ENCODE data around the gene SERPINE2.

Gene SERPINE2

DNA sequence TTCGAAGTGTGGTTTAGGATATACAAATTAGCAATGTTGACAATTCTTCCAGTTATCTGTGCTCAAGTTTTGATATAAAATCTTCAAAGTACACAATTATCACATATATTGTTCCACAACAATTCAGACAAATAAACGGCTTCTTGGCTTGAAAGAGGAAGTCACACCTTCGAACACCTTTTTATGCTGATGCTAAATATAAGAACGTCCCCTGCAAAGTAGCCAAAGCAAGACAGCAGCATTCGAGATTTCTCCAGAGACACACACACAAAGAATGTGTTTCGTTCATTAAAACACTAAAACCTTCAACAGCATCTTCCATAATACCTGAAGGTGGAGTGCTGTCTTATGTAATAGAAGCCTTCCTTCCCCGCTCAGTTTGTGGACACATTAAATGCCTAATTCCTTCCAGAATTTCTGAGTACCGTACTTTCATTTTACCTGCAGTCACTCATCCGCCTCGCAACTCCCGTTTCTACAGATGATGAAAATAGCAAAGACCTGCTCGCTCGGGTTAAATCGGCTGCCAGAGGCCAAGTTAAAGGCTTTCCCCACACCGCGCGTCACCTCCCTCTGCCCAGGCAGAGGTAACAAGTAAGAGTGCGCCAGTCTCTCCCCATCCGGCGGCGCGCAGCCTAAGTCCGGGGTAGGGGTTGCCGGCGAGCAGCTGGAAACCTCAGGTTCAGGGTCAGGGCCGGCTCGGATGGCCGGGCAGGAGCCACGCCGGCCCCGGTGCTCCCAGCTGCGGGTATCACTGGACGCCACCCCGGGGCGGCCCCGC, 847 bp downstream of the SERPINE2 start:
- peak; percentile 18 to 58 for DNase-seq (ENCODE audit: low read depth in 1 of 2, low spot score in 1 of 2)
- no peak for TF ChIP-seq JUND (IDR thresholded peaks at IDR 0.05; ENCODE audit: low read depth)
- in situ Hi-C loops (cut with HindIII; ENCODE audit: low pct_unique_long_range_greater_than_20kb, low sequenced_read_pairs) = no loop called here

DNA sequence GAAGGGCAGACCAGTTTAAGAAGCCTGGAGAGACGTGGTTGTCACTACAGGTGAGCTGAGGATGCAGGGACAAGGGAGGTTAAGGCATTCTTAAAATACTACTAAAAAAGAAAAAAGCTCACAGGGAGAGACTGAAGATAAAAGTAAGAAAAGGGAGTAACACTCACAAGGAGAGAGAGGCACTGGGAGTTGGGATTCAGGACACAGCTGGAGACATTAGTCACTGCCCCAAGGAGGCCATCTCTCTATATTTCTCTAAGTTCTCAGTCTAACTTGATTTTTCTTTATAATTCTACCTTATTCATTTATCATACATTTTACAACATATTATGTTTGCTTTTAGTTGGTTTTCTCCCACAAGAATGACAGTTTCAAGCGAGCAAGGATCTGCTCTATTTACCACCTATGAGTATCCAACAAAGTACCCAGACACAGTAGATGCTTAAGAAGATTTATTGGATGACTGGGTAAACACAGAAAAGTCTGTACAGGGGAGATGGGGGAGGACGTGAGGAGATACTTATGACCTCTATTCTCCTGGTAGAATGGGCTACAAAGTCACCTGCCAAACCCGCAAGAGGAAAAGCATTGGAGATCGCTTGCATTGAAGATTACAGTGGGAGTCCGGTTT, 2.2 kb downstream of the SERPINE2 start:
- in situ Hi-C loops (cut with HindIII; ENCODE audit: low pct_unique_long_range_greater_than_20kb, low sequenced_read_pairs) = no loop called here

GRCh38 chr2:224034017-224034416, 5.1 kb downstream of the SERPINE2 start:
- DNase-seq (ENCODE audit: low read depth in 1 of 2, low spot score in 1 of 2) = no peak
- TF ChIP-seq JUND (IDR thresholded peaks at IDR 0.05; ENCODE audit: low read depth) = no peak
- in situ Hi-C loops (cut with HindIII; ENCODE audit: low pct_unique_long_range_greater_than_20kb, low sequenced_read_pairs) = no loop called here

More for the DNA sequence above, 2.2 kb downstream of the SERPINE2 start:
- TF ChIP-seq JUND (IDR thresholded peaks at IDR 0.05; ENCODE audit: low read depth) = no peak
- no peak for DNase-seq (ENCODE audit: low read depth in 1 of 2, low spot score in 1 of 2)

- TF ChIP-seq JUND (IDR thresholded peaks at IDR 0.05; ENCODE audit: low read depth) = no peak
- no peak for DNase-seq (ENCODE audit: low read depth in 1 of 2, low spot score in 1 of 2)
- in situ Hi-C loops (cut with HindIII; ENCODE audit: low pct_unique_long_range_greater_than_20kb, low sequenced_read_pairs) = no loop called here
Observed at GRCh38 chr2:224033601-224034000, 5.5 kb downstream of the SERPINE2 start.

DNA sequence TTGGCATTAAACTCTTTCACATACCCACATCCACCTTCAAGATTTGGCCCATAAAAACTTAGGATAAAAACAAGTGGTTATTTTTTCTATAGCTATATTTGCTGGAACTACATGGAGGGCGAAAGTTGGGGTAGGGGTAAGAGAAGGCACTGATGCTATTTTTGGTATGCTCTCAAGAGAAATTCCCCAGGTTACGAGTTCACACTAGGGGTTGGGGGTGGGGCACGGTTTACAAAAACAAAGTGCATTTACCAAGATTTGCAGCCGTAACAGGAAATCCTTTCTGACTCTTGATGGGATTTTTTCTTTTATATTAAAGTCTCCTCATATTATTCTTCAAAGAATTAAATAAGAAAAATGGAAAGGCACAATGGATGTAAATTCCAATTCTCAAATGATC, 6.8 kb downstream of the SERPINE2 start:
- no peak for DNase-seq (ENCODE audit: low read depth in 1 of 2, low spot score in 1 of 2)
- in situ Hi-C loops (cut with HindIII; ENCODE audit: low pct_unique_long_range_greater_than_20kb, low sequenced_read_pairs) = no loop called here
- no peak for TF ChIP-seq JUND (IDR thresholded peaks at IDR 0.05; ENCODE audit: low read depth)

DNA sequence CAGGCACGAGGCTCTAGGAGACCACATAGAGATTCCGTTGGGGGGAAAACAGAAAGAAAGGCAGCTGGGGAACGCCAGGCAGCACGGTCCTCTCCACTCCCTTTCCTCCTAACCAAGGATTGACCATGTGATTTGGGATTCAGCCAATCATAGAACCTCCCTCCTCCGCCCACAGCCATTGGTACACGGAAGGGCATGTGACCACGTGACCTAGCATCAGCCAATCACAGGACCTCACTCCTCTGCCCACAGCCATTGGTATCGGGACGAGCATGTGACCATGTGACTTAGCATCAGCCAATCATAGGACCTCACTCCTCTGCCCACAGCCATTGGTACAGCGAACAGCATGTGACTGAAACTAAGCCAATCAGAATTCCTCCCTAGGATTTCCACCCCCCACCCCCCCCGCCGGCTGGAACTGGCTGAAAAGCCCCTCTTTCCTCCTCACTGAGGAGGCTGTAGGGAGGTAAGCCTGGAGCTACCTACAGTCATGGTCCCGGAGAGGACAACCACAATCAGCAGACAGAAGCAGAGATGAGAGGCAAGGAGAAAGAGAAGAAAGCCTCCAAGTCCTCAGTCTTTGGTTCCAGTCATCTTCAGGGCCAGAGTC, 7.6 kb downstream of the SERPINE2 start:
- no peak for TF ChIP-seq JUND (IDR thresholded peaks at IDR 0.05; ENCODE audit: low read depth)
- in situ Hi-C loops (cut with HindIII; ENCODE audit: low pct_unique_long_range_greater_than_20kb, low sequenced_read_pairs) = no loop called here
- DNase-seq (ENCODE audit: low read depth in 1 of 2, low spot score in 1 of 2) = no peak

- in situ Hi-C loops (cut with HindIII; ENCODE audit: low pct_unique_long_range_greater_than_20kb, low sequenced_read_pairs) = no loop called here
- TF ChIP-seq JUND (IDR thresholded peaks at IDR 0.05; ENCODE audit: low read depth) = no peak
- no peak for DNase-seq (ENCODE audit: low read depth in 1 of 2, low spot score in 1 of 2)
Observed at GRCh38 chr2:224030786-224031185, 8.3 kb downstream of the SERPINE2 start.

GRCh38 chr2:224029876-224030275, 9.2 kb downstream of the SERPINE2 start:
- in situ Hi-C loops (cut with HindIII; ENCODE audit: low pct_unique_long_range_greater_than_20kb, low sequenced_read_pairs) = no loop called here
- no peak for TF ChIP-seq JUND (IDR thresholded peaks at IDR 0.05; ENCODE audit: low read depth)

DNA sequence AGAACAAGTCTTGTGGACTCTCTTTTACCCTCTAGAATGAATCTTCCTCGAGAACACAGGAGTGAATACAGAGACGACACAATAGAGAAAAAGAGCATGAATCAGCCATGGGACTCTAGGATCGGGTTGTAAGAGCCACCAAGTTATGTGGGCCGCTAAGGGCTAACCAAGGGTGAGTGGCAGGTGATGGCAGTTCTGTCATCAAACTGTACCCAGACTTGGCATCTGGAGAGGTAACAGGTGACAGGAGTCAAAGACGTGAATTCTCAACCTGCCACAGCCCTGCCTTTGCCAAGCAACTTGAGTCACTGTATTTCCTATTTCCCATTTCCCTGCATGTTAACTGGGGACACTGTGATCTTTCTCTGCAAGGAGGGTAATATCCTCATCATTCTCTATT, 11.2 kb downstream of the SERPINE2 start:
- no peak for DNase-seq (ENCODE audit: low read depth in 1 of 2, low spot score in 1 of 2)
- TF ChIP-seq JUND (IDR thresholded peaks at IDR 0.05; ENCODE audit: low read depth) = no peak
- in situ Hi-C loops (cut with HindIII; ENCODE audit: low pct_unique_long_range_greater_than_20kb, low sequenced_read_pairs) = no loop called here

More at GRCh38 chr2:224029876-224030275, 9.2 kb downstream of the SERPINE2 start:
- DNase-seq (ENCODE audit: low read depth in 1 of 2, low spot score in 1 of 2) = no peak

- DNase-seq (ENCODE audit: low read depth in 1 of 2, low spot score in 1 of 2) = no peak
- TF ChIP-seq JUND (IDR thresholded peaks at IDR 0.05; ENCODE audit: low read depth) = no peak
- in situ Hi-C loops (cut with HindIII; ENCODE audit: low pct_unique_long_range_greater_than_20kb, low sequenced_read_pairs) = no loop called here
Observed at GRCh38 chr2:224027070-224027469, 12.0 kb downstream of the SERPINE2 start.

GRCh38 chr2:224025874-224026273, 13.2 kb downstream of the SERPINE2 start:
- no peak for TF ChIP-seq JUND (IDR thresholded peaks at IDR 0.05; ENCODE audit: low read depth)
- DNase-seq (ENCODE audit: low read depth in 1 of 2, low spot score in 1 of 2) = no peak
- in situ Hi-C loops (cut with HindIII; ENCODE audit: low pct_unique_long_range_greater_than_20kb, low sequenced_read_pairs) = no loop called here

DNA sequence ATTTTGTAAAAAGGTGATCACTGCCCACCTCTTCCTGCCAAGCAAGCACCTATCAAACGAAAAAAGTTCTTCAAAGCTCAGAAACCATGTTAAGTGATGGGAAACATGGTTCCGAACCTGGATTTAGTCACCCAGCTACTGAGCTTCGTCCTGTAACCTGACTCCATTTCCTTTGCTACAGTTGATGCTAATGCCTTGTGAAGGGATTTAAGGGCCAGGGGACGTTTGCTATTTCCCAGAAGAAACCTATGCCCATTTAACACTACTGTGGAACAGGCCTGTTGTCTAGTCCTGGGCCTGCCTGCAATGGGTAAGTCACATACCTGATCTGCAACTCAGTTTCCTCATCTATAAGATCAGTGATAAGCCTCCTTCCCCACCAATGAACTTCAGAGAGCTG, 14.8 kb downstream of the SERPINE2 start:
- DNase-seq (ENCODE audit: low read depth in 1 of 2, low spot score in 1 of 2) = no peak
- TF ChIP-seq JUND (IDR thresholded peaks at IDR 0.05; ENCODE audit: low read depth) = no peak
- in situ Hi-C loops (cut with HindIII; ENCODE audit: low pct_unique_long_range_greater_than_20kb, low sequenced_read_pairs) = no loop called here

GRCh38 chr2:224023188-224023587, 15.9 kb downstream of the SERPINE2 start:
- in situ Hi-C loops (cut with HindIII; ENCODE audit: low pct_unique_long_range_greater_than_20kb, low sequenced_read_pairs) = no loop called here
- TF ChIP-seq JUND (IDR thresholded peaks at IDR 0.05; ENCODE audit: low read depth) = no peak
- peak in 1 of 2 experiments; percentile 59 for DNase-seq (ENCODE audit: low read depth in 1 of 2, low spot score in 1 of 2)
